GM13976 (cell line): ENCODE data around the gene WDR4.

ENCODE experiments used
- DNase-seq: peaks from one replicate; pipeline ENCODE4 v3.0.0; 2012; ENCODE audit warnings: low spot score
- in situ Hi-C: fragments of 300-500 bp; cut with MboI; formaldehyde crosslinking; loops from one replicate; pipeline ENCODE4 v1.12.0; 2022; ENCODE audit warnings: low sequenced_read_pairs, mixed read lengths, inconsistent platforms; ENCODE audit not compliant: unreplicated experiment
- TF ChIP-seq, protein P1 (sequence below): IDR thresholded peaks from 2 replicates; pipeline ENCODE4 v1.5.1; 2012; ENCODE audit warnings: borderline replicate concordance, mild to moderate bottlenecking; ENCODE audit not compliant: insufficient read depth; ENCODE audit errors: extremely low read depth, missing control alignments, control extremely low read depth

WDR4 gene

DNA sequence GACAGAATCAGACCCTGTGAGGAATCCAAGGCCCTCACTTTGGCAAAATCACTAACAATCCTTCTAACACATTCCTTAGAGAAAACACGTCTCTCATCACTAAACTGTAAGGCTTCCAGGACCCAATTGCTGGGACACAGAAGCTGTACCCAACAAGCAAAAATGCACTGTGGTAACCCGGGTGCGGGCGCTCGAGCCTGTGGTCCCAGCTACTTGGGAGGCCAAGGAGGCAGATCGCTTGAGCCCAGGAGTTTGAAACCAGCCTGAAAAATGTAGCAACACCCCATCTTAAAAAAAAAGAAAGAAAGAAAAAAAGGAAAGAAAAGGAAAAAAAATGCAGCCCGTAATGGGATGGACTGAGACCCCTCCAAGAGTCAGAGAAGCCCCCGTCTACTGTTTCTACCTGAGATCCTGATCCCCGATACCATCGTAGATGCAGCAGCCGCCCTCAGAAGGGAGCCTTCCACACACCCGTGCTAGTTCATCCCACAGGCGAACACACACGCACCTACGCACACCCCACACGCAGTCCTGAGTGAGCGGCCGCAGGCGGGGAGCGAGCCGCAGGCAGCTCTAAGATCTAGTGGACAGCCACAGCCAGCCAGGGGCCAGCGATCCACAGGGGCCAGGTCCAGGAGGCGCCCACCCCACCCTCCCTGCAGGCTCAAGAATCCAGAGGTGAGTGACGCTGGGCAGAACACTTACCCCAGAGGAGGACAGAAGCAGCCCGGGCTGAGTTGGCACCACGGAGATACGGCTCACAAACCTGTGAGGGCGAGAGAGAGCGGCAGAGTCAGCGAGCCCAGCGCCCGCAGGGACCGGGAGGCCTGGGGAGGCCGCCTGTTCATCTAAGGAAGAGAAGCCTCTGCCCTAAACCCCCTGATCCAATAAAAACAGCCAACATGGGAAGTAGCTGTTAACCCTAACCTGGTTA is 20.1 kb downstream of the WDR4 start:
- in situ Hi-C loops, result no loop called here

DNA sequence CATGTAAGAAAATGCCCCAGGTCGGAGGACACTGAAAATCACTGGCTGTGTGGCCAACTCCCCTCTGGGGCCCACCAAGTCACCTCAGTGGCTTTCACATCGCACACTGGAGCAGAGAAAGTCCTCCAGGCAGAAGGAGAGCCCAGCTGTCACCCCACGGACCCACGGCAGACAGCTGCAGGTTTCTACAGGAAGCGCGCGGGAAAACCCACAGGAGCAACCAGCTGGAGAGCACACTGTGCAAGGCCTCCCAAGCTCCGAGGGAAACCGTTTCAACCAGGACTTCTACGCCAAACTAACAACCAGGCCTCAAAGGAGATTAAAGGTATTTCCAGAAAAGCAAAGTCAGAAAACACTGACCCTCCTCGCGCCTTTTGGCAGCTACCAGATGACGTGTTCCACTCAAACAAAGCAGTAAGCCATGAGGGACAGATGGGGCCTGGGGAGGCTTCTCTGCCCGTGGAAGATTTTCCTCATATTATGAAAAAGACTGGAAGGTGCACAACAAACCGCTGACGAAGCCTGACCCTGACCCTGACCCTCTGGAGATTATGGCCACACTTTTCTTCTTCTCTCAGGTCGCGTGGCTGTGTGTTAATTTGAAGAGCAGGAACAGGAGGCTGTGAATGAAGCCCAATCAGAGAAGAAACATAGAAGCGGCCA is 21.0 kb downstream of the WDR4 start:
- in situ Hi-C loops, result no loop called here
- TF ChIP-seq, protein P1, sequence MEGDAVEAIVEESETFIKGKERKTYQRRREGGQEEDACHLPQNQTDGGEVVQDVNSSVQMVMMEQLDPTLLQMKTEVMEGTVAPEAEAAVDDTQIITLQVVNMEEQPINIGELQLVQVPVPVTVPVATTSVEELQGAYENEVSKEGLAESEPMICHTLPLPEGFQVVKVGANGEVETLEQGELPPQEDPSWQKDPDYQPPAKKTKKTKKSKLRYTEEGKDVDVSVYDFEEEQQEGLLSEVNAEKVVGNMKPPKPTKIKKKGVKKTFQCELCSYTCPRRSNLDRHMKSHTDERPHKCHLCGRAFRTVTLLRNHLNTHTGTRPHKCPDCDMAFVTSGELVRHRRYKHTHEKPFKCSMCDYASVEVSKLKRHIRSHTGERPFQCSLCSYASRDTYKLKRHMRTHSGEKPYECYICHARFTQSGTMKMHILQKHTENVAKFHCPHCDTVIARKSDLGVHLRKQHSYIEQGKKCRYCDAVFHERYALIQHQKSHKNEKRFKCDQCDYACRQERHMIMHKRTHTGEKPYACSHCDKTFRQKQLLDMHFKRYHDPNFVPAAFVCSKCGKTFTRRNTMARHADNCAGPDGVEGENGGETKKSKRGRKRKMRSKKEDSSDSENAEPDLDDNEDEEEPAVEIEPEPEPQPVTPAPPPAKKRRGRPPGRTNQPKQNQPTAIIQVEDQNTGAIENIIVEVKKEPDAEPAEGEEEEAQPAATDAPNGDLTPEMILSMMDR, result no peak
- DNase-seq, result no peak

More for the DNA sequence above, 20.1 kb downstream of the WDR4 start:
- DNase-seq, result no peak
- TF ChIP-seq, protein P1, result no peak

DNA sequence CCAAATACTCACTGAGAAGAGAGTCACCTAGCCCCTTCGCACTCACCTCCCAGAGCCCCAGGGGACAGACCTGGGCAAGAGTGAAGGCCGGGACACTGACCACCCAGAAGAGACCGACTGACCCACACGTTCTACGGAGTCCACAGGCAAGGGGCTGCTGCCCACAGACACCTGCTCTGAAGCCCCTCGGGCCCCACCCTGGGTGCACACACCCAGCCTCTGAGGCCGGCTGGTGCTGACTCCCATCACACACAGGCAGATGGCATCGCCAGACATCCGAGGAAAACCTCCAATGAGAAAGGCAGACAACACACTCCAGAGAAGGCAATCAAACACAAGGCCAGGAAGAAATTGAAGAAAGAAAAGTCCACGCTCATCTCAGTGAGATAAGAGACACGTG is 22.1 kb downstream of the WDR4 start:
- in situ Hi-C loops, result no loop called here
- DNase-seq, result no peak
- TF ChIP-seq, protein P1, result no peak

DNA sequence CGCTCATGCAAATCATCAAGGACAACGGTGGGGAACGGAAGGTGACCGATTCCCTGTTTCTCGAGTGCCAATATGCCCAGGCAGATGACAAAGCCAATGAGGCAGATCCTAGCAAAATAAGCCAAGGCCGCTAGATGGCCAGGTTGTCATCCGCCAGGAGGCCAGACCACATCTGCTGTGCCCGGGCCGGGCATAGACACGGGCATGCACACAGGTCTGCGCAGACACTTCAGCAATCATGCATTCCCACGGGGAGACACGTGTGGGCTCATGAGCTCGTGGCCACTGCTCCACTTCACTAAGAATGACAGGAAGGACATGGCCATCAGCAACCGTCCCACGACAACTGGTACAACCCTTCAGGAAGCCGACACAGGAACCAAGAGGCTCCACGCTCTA is 23.4 kb downstream of the WDR4 start:
- in situ Hi-C loops, result no loop called here
- TF ChIP-seq, protein P1, result no peak
- no peak for DNase-seq

DNA sequence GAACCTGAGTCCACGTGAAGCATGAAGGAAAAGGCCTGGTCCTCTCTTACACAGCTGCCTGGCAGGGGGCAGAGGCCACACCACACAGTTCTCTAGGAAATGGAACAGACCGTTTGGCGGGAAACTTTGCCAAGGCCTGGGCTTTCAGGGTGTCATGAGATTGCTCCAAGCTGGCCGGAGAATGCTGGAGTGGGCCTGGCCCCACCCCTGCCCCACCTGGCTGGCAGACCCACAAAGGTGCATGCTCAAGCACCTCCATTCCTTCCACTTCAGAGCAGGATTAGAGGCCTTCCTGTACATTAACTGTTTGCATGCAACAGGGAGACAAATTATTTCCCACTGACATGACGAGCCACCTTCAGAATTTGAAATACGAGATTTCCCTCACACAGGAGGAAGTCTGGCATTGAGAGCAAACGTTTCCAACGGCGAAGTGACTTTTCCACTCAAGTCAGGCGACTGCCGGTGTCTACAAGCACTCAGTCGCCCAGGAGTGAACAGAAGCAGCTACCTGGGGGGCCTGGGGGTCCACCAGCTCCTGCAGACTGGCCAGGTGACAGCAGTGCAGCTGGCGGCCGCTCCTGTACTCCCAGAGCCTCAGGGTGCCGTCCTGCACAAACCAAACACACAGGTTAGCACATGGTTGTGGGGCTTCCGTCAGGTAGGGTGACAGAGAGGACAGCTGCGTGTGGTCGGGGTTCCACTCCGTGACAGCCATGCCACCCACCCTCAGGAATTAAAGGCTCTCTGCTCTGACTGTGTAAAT is 24.0 kb downstream of the WDR4 start:
- TF ChIP-seq, protein P1, result no peak
- no peak for DNase-seq
- in situ Hi-C loops, result no loop called here
